Activated gamma-delta T cell (primary cell): ENCODE data around the gene TRIO.
A peak's percentile ranks its signal among the peaks of the same experiment; 100 is the strongest.

Source experiments
- DNase-seq: peaks from one replicate; lab custom pipeline; 2025; lab: John Stamatoyannopoulos, UW

TRIO gene

GRCh38 chr5:14123551-14123950, 19.6 kb upstream of the TRIO start:
- no peak for DNase-seq

- no peak for DNase-seq
Observed at GRCh38 chr5:14123974-14124482, 19.1 kb upstream of the TRIO start.

GRCh38 chr5:14125262-14125661, 17.9 kb upstream of the TRIO start:
- DNase-seq, result no peak

GRCh38 chr5:14127587-14127986, 15.6 kb upstream of the TRIO start:
- DNase-seq, result no peak

- DNase-seq, result no peak
Observed at GRCh38 chr5:14128079-14128478, 15.1 kb upstream of the TRIO start.

- DNase-seq, result no peak
Observed at GRCh38 chr5:14129123-14129522, 14.0 kb upstream of the TRIO start.

- DNase-seq, result no peak
Observed at GRCh38 chr5:14131855-14132503, 11.2 kb upstream of the TRIO start.

- no peak for DNase-seq
Observed at GRCh38 chr5:14133394-14133793, 9.7 kb upstream of the TRIO start.

- DNase-seq, result no peak
Observed at GRCh38 chr5:14134083-14134482, 9.1 kb upstream of the TRIO start.

GRCh38 chr5:14134771-14135170, 8.4 kb upstream of the TRIO start:
- DNase-seq, result no peak

GRCh38 chr5:14135621-14136020, 7.5 kb upstream of the TRIO start:
- no peak for DNase-seq

GRCh38 chr5:14136228-14136627, 6.9 kb upstream of the TRIO start:
- no peak for DNase-seq

GRCh38 chr5:14138608-14139540, 4.3 kb upstream of the TRIO start:
- DNase-seq, result no peak

GRCh38 chr5:14141764-14142163, 1.4 kb upstream of the TRIO start:
- DNase-seq, result no peak

- no peak for DNase-seq
Observed at GRCh38 chr5:14142202-14142826, 828 bp upstream of the TRIO start.

GRCh38 chr5:14143546-14143840, 351 bp downstream of the TRIO start:
- DNase-seq, result no peak

GRCh38 chr5:14143841-14144585, 871 bp downstream of the TRIO start:
- peak; percentile 25 for DNase-seq

- peak; percentile 28 for DNase-seq
Observed at GRCh38 chr5:14144586-14145434, 1.7 kb downstream of the TRIO start.

GRCh38 chr5:14145435-14146334, 2.5 kb downstream of the TRIO start:
- no peak for DNase-seq

- DNase-seq, result no peak
Observed at GRCh38 chr5:14146725-14147124, 3.6 kb downstream of the TRIO start.
